GOT3 (cell line): ENCODE measurements around the gene POMZP3.
"Not testable (repeated sequence)": the region's sequence is repeated elsewhere in the genome, so short reads cannot be mapped to it uniquely, and the experiment has no call there.

ENCODE experiments used
- DNase-seq: peaks from one replicate; lab custom pipeline; 2025; ENCODE audit warnings: mixed read lengths; lab: John Stamatoyannopoulos, UW

POMZP3 gene

GRCh38 chr7:76588586-76588985 is 38.5 kb downstream of the POMZP3 start:
- not testable (repeated sequence) for DNase-seq

GRCh38 chr7:76586585-76587315 is 40.3 kb downstream of the POMZP3 start:
- not testable (repeated sequence) for DNase-seq

GRCh38 chr7:76583636-76584281 is 43.3 kb downstream of the POMZP3 start:
- DNase-seq = not testable (repeated sequence)

GRCh38 chr7:76582848-76583631 is 44.0 kb downstream of the POMZP3 start:
- peak; percentile 39 for DNase-seq

- not testable (repeated sequence) for DNase-seq
Observed at GRCh38 chr7:76575919-76576655, 51.0 kb downstream of the POMZP3 start.

- DNase-seq = not testable (repeated sequence)
Observed at GRCh38 chr7:76575431-76575830, 51.6 kb downstream of the POMZP3 start.

- DNase-seq = not testable (repeated sequence)
Observed at GRCh38 chr7:76572296-76572695, 54.8 kb downstream of the POMZP3 start.

GRCh38 chr7:76570324-76570775 is 56.7 kb downstream of the POMZP3 start:
- DNase-seq = not testable (repeated sequence)

GRCh38 chr7:76568742-76569141 is 58.3 kb downstream of the POMZP3 start:
- not testable (repeated sequence) for DNase-seq

GRCh38 chr7:76567753-76568152 is 59.3 kb downstream of the POMZP3 start:
- not testable (repeated sequence) for DNase-seq

GRCh38 chr7:76567311-76567710 is 59.8 kb downstream of the POMZP3 start:
- DNase-seq = not testable (repeated sequence)

GRCh38 chr7:76565001-76565400 is 62.1 kb downstream of the POMZP3 start:
- DNase-seq = not testable (repeated sequence)

GRCh38 chr7:76561342-76561741 is 65.7 kb downstream of the POMZP3 start:
- not testable (repeated sequence) for DNase-seq

GRCh38 chr7:76560157-76560556 is 66.9 kb downstream of the POMZP3 start:
- not testable (repeated sequence) for DNase-seq
